HG03342 (cell line): ENCODE measurements around the gene MTG2.
A peak's percentile ranks its signal among the peaks of the same experiment; 100 is the strongest.

Experiments
- ATAC-seq: cut with Tn5 transposase; IDR thresholded peaks from one replicate; pipeline ENCODE4 v1.9.1; 2021; ENCODE audit warnings: mild to moderate bottlenecking, moderate library complexity; ENCODE audit not compliant: unreplicated experiment

The MTG2 gene, protein sequence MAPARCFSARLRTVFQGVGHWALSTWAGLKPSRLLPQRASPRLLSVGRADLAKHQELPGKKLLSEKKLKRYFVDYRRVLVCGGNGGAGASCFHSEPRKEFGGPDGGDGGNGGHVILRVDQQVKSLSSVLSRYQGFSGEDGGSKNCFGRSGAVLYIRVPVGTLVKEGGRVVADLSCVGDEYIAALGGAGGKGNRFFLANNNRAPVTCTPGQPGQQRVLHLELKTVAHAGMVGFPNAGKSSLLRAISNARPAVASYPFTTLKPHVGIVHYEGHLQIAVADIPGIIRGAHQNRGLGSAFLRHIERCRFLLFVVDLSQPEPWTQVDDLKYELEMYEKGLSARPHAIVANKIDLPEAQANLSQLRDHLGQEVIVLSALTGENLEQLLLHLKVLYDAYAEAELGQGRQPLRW

GRCh38 chr20:62182469-62183425, at the start of gene MTG2:
Gene MTG2, plus strand, starts transcription at chr20:62183028. Its CDS starts 10,393 bp downstream, at chr20:62193421.
- ATAC-seq = peak; percentile 92

- ATAC-seq = no peak
Observed at GRCh38 chr20:62133051-62133845, 49.6 kb upstream of the MTG2 start.

GRCh38 chr20:62133864-62134263, 49.0 kb upstream of the MTG2 start:
- ATAC-seq = no peak

DNA sequence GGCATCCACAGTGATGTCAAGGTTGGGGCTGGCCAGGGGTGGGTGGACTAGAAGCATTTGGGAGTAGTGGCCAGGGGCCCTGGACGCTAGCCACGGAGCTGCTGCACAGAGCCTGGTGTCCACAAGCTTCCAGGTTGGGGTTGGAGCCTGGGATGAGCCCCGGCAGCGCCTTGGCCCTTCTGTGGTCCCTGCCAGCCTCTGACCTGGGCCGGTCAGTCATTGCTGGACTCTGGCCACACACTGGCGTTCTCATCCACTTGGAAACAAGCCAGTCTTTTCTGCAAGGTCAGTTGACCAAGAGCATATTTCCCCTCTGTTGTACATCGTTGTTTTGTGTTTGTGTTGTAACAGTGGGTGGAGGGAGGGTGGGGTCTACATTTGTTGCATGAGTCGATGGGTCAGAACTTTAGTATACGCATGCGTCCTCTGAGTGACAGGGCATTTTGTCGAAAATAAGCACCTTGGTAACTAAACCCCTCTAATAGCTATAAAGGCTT, 48.0 kb upstream of the MTG2 start:
- no peak for ATAC-seq

DNA sequence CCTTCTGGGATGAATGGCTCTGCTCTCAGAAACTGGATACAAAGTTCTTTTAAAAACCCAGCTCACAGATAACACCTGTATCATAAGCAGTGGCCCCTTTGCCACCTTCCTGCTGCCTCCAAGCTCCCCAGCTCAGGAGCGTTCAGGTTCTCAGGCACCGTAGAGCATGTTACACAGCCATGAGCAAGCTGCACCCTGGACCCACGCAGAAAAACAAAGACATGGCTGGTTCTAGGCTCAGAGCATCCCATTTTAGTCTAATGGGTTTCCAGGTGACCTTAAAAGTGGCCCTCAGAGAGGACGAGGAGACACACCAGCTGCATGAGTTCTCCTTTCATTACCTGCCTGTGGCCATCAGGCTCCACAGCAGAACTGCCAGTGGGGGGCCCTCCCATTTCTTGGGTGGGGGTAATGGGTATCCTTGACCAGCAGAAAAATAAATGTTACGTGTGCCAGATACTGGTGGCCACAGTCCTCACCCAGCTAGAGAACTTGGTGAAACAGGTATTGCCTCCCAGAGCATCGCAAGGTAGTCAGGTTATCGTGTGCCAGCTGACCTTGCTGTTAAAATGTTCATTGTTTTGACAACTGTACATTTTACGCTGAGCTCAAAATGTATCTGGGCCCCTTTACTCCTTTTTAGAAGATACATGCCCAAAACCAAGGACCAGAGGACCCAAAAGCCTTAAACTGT, 47.1 kb upstream of the MTG2 start:
- ATAC-seq = no peak

DNA sequence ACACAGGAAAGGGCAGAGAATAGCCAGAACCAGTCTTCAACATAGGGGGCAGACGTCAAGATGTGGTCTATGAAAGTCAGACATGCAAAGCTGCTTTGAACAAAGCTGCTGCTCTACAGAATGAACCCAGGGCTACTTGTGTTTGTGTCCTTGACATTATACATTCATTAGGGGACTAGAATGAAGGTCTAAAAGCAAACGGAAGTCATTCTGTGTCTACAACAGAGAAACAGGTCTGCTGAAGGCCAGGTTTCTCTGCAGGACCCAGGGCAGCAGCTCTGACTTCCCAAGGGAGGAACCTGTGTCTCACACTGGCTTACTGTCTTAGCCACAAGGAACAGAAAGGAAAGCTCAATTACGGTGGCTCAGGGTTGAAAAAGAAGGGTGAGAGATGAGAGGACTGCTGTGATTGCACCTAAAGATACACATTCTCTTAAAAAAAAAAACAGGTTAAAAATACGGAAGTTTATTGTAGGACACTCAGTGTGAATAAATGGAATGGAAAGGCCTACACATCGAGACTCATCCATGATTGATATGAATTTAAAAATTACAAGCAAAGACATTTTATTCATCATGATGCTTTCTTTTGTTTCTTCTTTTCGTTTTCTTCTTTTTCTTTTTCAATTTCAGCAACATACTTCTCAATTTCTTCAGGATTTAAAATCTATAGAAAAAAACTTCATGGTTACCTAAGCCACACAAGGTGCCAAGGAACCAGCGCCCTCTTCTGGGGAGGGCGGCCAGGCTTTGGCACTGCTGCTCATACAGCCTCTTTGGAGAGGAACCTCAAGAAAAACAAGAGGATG, 46.3 kb upstream of the MTG2 start:
- ATAC-seq = no peak

DNA sequence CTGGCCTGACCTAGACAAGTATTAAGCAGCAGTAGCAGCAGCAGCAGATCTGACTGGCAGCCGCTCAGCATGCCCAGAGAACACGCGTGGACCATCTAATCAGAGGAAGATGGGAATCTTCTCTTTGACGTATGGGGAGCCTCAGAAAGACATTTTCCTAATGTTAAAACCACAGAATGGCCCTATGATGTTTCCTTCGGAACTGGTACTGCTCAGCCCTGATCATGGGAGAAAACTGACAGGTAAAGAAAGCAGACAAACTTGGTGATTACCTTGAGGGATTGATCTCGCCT, 45.8 kb upstream of the MTG2 start:
- ATAC-seq = no peak

DNA sequence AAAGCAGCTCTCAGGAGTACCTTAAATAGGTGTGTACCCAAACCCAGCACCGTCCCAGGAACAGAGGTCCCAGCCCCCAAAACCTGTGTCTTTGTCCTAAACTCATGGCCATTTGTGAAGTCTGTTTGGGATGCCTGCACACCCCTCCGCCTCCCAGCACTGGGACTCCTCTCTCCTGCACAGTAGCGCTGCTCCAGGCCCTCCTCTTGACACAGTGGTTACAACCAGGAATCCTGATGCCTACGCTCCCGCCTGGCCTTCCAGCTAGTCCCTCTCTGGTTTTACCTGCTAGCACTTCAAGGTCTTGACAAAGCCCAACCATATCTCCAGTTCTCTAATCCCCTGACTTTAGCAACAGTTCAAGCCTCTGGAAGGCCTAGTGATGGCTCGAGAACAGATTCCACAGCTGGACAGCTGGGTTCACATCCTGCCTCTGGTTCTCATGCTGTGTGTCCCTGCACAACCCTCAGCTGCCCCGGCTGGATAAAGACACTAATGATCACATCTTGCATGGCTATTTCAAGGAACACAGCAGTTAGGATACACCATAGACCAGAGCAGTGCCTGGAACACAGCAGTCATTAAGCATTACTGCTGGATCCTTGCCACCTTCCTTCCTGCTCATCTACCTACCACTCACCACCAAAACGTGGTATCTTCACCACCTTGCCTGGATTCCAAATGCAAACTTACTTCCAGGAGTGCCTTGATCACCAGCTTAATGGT, 45.2 kb upstream of the MTG2 start:
- no peak for ATAC-seq

- no peak for ATAC-seq
Observed at GRCh38 chr20:62138204-62138543, 44.7 kb upstream of the MTG2 start.

- ATAC-seq = no peak
Observed at GRCh38 chr20:62138912-62139311, 43.9 kb upstream of the MTG2 start.

DNA sequence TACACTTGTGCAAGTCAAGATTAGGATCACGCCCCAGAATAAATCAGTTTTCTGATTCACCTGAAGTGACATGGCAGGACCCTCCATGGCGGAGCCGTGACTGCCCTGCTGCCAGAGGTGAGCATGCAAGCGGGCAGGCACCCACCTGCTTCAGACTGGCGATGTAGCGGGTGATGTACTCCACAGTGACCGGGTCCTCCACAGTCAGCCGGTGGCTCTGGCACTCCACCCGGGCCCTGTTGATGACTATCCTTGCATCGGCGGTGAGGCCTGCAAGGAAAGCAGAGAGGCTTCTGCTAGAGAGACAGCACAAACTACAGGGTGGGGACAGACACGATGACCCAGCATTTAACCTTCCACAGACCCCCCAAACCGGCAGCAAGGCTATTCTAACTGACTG, 43.2 kb upstream of the MTG2 start:
- no peak for ATAC-seq

GRCh38 chr20:62141043-62141396, 41.8 kb upstream of the MTG2 start:
- ATAC-seq = no peak

- ATAC-seq = no peak
Observed at GRCh38 chr20:62141397-62142251, 41.2 kb upstream of the MTG2 start.

- ATAC-seq = peak; percentile 16
Observed at GRCh38 chr20:62142252-62143080, 40.4 kb upstream of the MTG2 start.

- ATAC-seq = peak; percentile 76
Observed at GRCh38 chr20:62143081-62143956, 39.5 kb upstream of the MTG2 start, which contains the start of the genes PSMA7 and SS18L1. Gene PSMA7, minus strand, starts transcription at chr20:62143394. Its CDS starts 91 bp downstream, at chr20:62143303. Gene SS18L1, plus strand, starts transcription at chr20:62143769. Its CDS starts 52 bp downstream, at chr20:62143821.
